IMR-90 (cell line): ENCODE measurements around the gene APCDD1L. TPM values are rescaled to one million over a fixed set of nuclear protein-coding genes. Genes with fewer than 3 reads are reported as not detected.
A peak's percentile ranks its signal among the peaks of the same experiment; 100 is the strongest.

ENCODE experiments used
- ATAC-seq: fragments of 200-7000 bp; cut with Tn5 transposase; 2 replicates; pipeline ENCODE4 v1.9.1; 2020; ENCODE audit warnings: low read depth, mild to moderate bottlenecking, moderate library complexity
- BruUV-seq: library from RNA; stranded (reverse); fragments of 400-500 nt; replicated peaks from 2 replicates; lab custom pipeline; 2021; lab: Mats Ljungman, UMichigan
- CTCF ChIA-PET: fragments of 300-600 bp; formaldehyde crosslinking; extraction: SDS; loops from one replicate; lab custom pipeline; 2021; ENCODE audit warnings: antibody characterized with exemption; lab: Yijun Ruan, JAX
- POLR2A ChIA-PET: fragments of 300-600 bp; sonication (Branson Sonifier 250); formaldehyde crosslinking; loops from one replicate; lab custom pipeline; 2022; ENCODE audit warnings: antibody characterized with exemption; ENCODE audit not compliant: unreplicated experiment; lab: Charles Lee
- DNase-seq: peaks from one replicate; pipeline ENCODE4 v3.0.0; 2013
- H2AFZ ChIP-seq: replicated peaks from 2 replicates; pipeline ENCODE3; 2013; ENCODE audit warnings: low read length, mild to moderate bottlenecking; ENCODE audit not compliant: poor library complexity
- H2AK5ac ChIP-seq: 2 replicates; pipeline ENCODE4 v1.6.1; 2013; ENCODE audit warnings: low read depth, low read length, inconsistent platforms
- H2AK9ac ChIP-seq: replicated peaks from 2 replicates; pipeline ENCODE3; 2013; ENCODE audit warnings: mild to moderate bottlenecking, low read depth, low read length, moderate library complexity; ENCODE audit not compliant: poor library complexity
- H2BK120ac ChIP-seq: 2 replicates; pipeline ENCODE4 v1.6.1; 2013; ENCODE audit warnings: low read depth, low read length, inconsistent platforms
- H2BK15ac ChIP-seq: 3 replicates; pipeline ENCODE4 v1.6.1; 2013; ENCODE audit warnings: low read depth, low read length, inconsistent platforms
- H2BK20ac ChIP-seq: 2 replicates; pipeline ENCODE4 v1.6.1; 2013; ENCODE audit warnings: low read depth, mild to moderate bottlenecking, inconsistent platforms, low read length, moderate library complexity
- H2BK5ac ChIP-seq: 2 replicates; pipeline ENCODE4 v1.6.1; 2013; ENCODE audit warnings: mild to moderate bottlenecking, low read depth, low read length, inconsistent platforms; ENCODE audit not compliant: poor library complexity, severe bottlenecking
- H3K14ac ChIP-seq: replicated peaks from 2 replicates; pipeline ENCODE4 v1.6.1; 2013; ENCODE audit warnings: low read depth, low read length, inconsistent platforms
- H3K18ac ChIP-seq: 2 replicates; pipeline ENCODE4 v1.6.1; 2013; ENCODE audit warnings: low read depth, low read length, control low read depth
- H3K23ac ChIP-seq: 2 replicates; pipeline ENCODE4 v1.6.1; 2013; ENCODE audit warnings: low read depth, low read length, inconsistent platforms
- H3K27ac ChIP-seq: 2 replicates; pipeline ENCODE4 v1.5.1; 2013; ENCODE audit warnings: mild to moderate bottlenecking, control low read depth, low read length; ENCODE audit not compliant: insufficient read depth
- H3K27me3 ChIP-seq: 2 replicates; pipeline ENCODE4 v1.6.1; 2013; ENCODE audit warnings: low read length; ENCODE audit not compliant: control insufficient read depth, insufficient read depth
- H3K36me3 ChIP-seq: 2 replicates; pipeline ENCODE4 v1.6.1; 2013; ENCODE audit warnings: low read length, mixed read lengths; ENCODE audit not compliant: control insufficient read depth, insufficient read depth
- H3K4ac ChIP-seq: 2 replicates; pipeline ENCODE4 v1.6.1; 2013; ENCODE audit warnings: low read depth, low read length, inconsistent platforms
- H3K4me1 ChIP-seq: 2 replicates; pipeline ENCODE4 v1.6.1; 2013; ENCODE audit warnings: low read length, mixed read lengths; ENCODE audit not compliant: control insufficient read depth, insufficient read depth
- H3K4me2 ChIP-seq: 2 replicates; pipeline ENCODE4 v1.6.1; 2013; ENCODE audit warnings: low read depth, mild to moderate bottlenecking, control low read depth, low read length, moderate library complexity
- H3K4me3 ChIP-seq: 2 replicates; pipeline ENCODE4 v1.5.1; 2013; ENCODE audit warnings: low read depth, mild to moderate bottlenecking, control low read depth, low read length, moderate library complexity; ENCODE audit not compliant: insufficient read depth
- H3K56ac ChIP-seq: 2 replicates; pipeline ENCODE4 v1.6.1; 2013; ENCODE audit warnings: low read length, inconsistent platforms; ENCODE audit not compliant: insufficient read depth; ENCODE audit errors: extremely low read depth
- H3K79me1 ChIP-seq, 2 experiments: 2 replicates each; pipeline ENCODE4 v1.6.1; 2013; ENCODE audit warnings: low read length in 2 of 2, inconsistent platforms in 1 of 2, low read depth in 1 of 2
- H3K9ac ChIP-seq: 2 replicates; pipeline ENCODE4 v1.6.1; 2013; ENCODE audit warnings: low read depth, low read length, control low read depth
- H3K9me1 ChIP-seq: 2 replicates; pipeline ENCODE4 v1.6.1; 2013; ENCODE audit warnings: low read length, inconsistent platforms; ENCODE audit not compliant: insufficient read depth
- H3K9me3 ChIP-seq: 2 replicates; pipeline ENCODE4 v1.6.1; 2013; ENCODE audit warnings: low read length; ENCODE audit not compliant: control insufficient read depth, insufficient read depth
- H4K20me1 ChIP-seq: 2 replicates; pipeline ENCODE4 v1.6.1; 2013; ENCODE audit warnings: low read length, inconsistent platforms; ENCODE audit not compliant: insufficient read depth
- H4K5ac ChIP-seq: 2 replicates; pipeline ENCODE4 v1.6.1; 2013; ENCODE audit warnings: mild to moderate bottlenecking, low read depth, low read length, control low read depth
- H4K8ac ChIP-seq, 2 experiments: 2 replicates each; pipeline ENCODE4 v1.6.1; 2013; ENCODE audit warnings: low read depth in 2 of 2, low read length in 2 of 2, control low read depth in 1 of 2, inconsistent platforms in 1 of 2
- H4K91ac ChIP-seq: 2 replicates; pipeline ENCODE4 v1.6.1; 2013; ENCODE audit warnings: low read depth, low read length, inconsistent platforms; ENCODE audit not compliant: insufficient read depth
- CEBPB ChIP-seq: IDR thresholded peaks from 2 replicates; pipeline ENCODE4 v1.6.1; 2012; ENCODE audit warnings: low read depth, low read length, improper control_type of control experiment
- CTCF ChIP-seq: conservative IDR thresholded peaks from 2 replicates; pipeline ENCODE4 v1.5.1; 2012; ENCODE audit warnings: mild to moderate bottlenecking, low read depth, low read length, improper control_type of control experiment
- FOS ChIP-seq: fragments of 150-350 bp; IDR thresholded peaks from 2 replicates; pipeline ENCODE4 v1.6.1; 2016; ENCODE audit warnings: low read depth, low read length
- MAFK ChIP-seq: IDR thresholded peaks from 2 replicates; pipeline ENCODE4 v1.6.1; 2012; ENCODE audit warnings: low read depth, low read length, improper control_type of control experiment
- POLR2A ChIP-seq: IDR thresholded peaks from 2 replicates; pipeline ENCODE4 v1.6.1; 2012; ENCODE audit warnings: mild to moderate bottlenecking, low read depth, low read length
- RAD21 ChIP-seq: IDR thresholded peaks from 2 replicates; pipeline ENCODE4 v1.6.1; 2012; ENCODE audit warnings: low read length, improper control_type of control experiment
- RFX5 ChIP-seq: IDR thresholded peaks from 2 replicates; pipeline ENCODE4 v1.8.0; 2012; ENCODE audit warnings: low read depth, mild to moderate bottlenecking, low read length, moderate library complexity
- SMC3 ChIP-seq: fragments of 150-350 bp; IDR thresholded peaks from 2 replicates; pipeline ENCODE4 v1.6.1; 2016; ENCODE audit warnings: low read depth, mild to moderate bottlenecking, antibody characterized with exemption, low read length, moderate library complexity
- USF2 ChIP-seq: fragments of 150-350 bp; IDR thresholded peaks from 2 replicates; pipeline ENCODE4 v1.6.1; 2017; ENCODE audit warnings: mild to moderate bottlenecking, antibody characterized with exemption, low read length, low read depth
- WGBS, 2 experiments: methylation state at CpG; one replicate each; pipeline versions ENCODE4 v1.1.5 to v1.1.7; 2013; ENCODE audit warnings: missing lambda C conversion rate in 2 of 2; ENCODE audit not compliant: insufficient read length in 1 of 2; ENCODE audit errors: extremely low coverage in 2 of 2; 5-methylcytosine and 5-hydroxymethylcytosine counted together
- dilution Hi-C: fragments of 300-500 bp; cut with HindIII; formaldehyde crosslinking; loops from one replicate; pipeline ENCODE4 v1.14.3; 2018; ENCODE audit warnings: low sequenced_read_pairs; ENCODE audit not compliant: unreplicated experiment
- in situ Hi-C: fragments of 300-500 bp; cut with MboI; formaldehyde crosslinking; loops from 3 replicates; pipeline ENCODE4 v1.14.3; 2019; ENCODE audit warnings: low sequenced_read_pairs, inconsistent platforms, mixed read lengths
- intact Hi-C: fragments of 100-400 bp; cut with micrococcal nuclease; formaldehyde crosslinking; loops from 2 replicates; pipeline ENCODE4 v1.10.0; 2022
- polyA plus RNA-seq, 3 experiments: library from polyadenylated mRNA; depleted of rRNA; stranded (reverse); fragments of >200 nt; gene quantifications; 2 replicates each; pipeline ENCODE4 v1.2.3, GENCODE V29; 2012; ENCODE audit warnings: low replicate concordance in 1 of 3
- total RNA-seq: library from RNA; depleted of rRNA; stranded (reverse); fragments of >200 nt; gene quantifications from 2 replicates; pipeline ENCODE4 v1.2.3, GENCODE V29; 2012

The APCDD1L gene
- total and polyA plus RNA-seq, 2 of the 4 experiments (the other 2 are of a cell fraction), result 2.5 to 18.3 TPM

GRCh38 chr20:58538752-58539151 is 23.6 kb upstream of the APCDD1L start:
- Histone ChIP-seq H3K23ac (no peak overlapping the region), H3K4me1 (peaks cover 8% of the 10 kb centered on the region; the same call in 1 of the 2 replicates), H3K4me3 (no peak overlapping the region), H4K8ac (no peak overlapping the region), H4K5ac (no peak overlapping the region; the same call in 1 of the 2 replicates), H3K56ac (no peak overlapping the region), H3K14ac (peak overlapping the region; percentile 37; the same call in 1 of the 2 replicates), H3K27ac (no peak overlapping the region), H2BK15ac (no peak overlapping the region), H3K18ac (no peak overlapping the region), H2AK5ac (peak overlapping the region; percentile 48; the same call in 1 of the 2 replicates), H3K4ac (no peak overlapping the region), H2BK120ac (peak overlapping the region; percentile 11; the same call in 1 of the 2 replicates), H2AK9ac (no peak overlapping the region), H3K9ac (no peak overlapping the region), H3K36me3 (no peaks in the 10 kb centered on the region), H3K79me1 (peaks cover 0 to 3% of the 10 kb centered on the region in 2 experiments; a peak in 2 of 4 replicates), H2AFZ (no peak overlapping the region), H2BK5ac (peak overlapping the region; percentile 17), H4K20me1 (no peaks in the 10 kb centered on the region), H2BK20ac (peak overlapping the region; percentile 42), H3K9me3 (peaks cover 4% of the 10 kb centered on the region), H3K4me2 (no peak overlapping the region), H4K91ac (no peak overlapping the region), H3K9me1 (no peaks in the 10 kb centered on the region; the same call in 1 of the 2 replicates), H3K27me3 (no peaks in the 10 kb centered on the region)
- dilution Hi-C loops, result no loop called here
- peak; percentile 78 for DNase-seq
- no peak for ATAC-seq
- no peak for TF ChIP-seq RAD21
- TF ChIP-seq CTCF, result no peak
- no peak for TF ChIP-seq SMC3
- TF ChIP-seq POLR2A, result no peak
- TF ChIP-seq RFX5, result no peak
- TF ChIP-seq USF2, result no peak
- TF ChIP-seq MAFK, result no peak
- TF ChIP-seq CEBPB, result no peak
- no peak for TF ChIP-seq FOS
- intact Hi-C loops, result no loop called here
- CTCF ChIA-PET, result no interaction called here
- POLR2A ChIA-PET, result no interaction called here
- WGBS, 2 experiments, result no CpG with 5 or more reads among the region's 2 CpGs
- in situ Hi-C loops, result no loop called here
- BruUV-seq, result no TSS peak
